Body of pancreas (tissue), 4 donors: Measurements from ENCODE around the gene MYOC.

ENCODE experiments used
- POLR2A ChIP-seq, 3 donors: fragments of 450-650 bp; IDR thresholded peaks; one replicate each; pipeline ENCODE4 v1.6.1; 2016; ENCODE audit warnings: antibody characterized with exemption in 3 of 3, mild to moderate bottlenecking in 2 of 3
- TF ChIP-seq, protein P1 (sequence below), 7 experiments: fragments of 450-650 bp in 4 of 7; fragments of 200-600 bp in 3 of 7; sonication (generic) in 3 of 7; IDR thresholded peaks; one replicate each; pipeline ENCODE4 v1.5.1; 2016 to 2019; ENCODE audit warnings: antibody characterized with exemption in 7 of 7

DNA sequence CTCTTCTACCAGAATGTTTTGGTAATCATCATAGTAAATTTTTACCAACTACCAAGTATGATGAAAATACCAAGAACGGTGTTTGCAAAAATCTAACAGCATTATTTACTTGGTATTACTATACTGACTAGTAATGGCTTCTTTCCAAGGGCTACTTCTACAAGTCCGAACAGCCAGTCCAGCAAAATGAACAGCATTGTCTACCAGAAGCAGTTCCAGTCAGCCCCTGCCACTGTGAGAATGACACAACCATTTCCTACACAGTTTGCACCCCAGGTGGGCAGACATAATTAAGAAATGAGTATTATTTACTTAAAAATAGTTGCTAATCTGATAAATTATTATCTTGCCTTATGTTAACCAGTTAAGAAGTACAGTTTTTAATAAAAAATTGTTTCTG lies 64.3 kb downstream of the MYOC start:
- TF ChIP-seq, protein P1, sequence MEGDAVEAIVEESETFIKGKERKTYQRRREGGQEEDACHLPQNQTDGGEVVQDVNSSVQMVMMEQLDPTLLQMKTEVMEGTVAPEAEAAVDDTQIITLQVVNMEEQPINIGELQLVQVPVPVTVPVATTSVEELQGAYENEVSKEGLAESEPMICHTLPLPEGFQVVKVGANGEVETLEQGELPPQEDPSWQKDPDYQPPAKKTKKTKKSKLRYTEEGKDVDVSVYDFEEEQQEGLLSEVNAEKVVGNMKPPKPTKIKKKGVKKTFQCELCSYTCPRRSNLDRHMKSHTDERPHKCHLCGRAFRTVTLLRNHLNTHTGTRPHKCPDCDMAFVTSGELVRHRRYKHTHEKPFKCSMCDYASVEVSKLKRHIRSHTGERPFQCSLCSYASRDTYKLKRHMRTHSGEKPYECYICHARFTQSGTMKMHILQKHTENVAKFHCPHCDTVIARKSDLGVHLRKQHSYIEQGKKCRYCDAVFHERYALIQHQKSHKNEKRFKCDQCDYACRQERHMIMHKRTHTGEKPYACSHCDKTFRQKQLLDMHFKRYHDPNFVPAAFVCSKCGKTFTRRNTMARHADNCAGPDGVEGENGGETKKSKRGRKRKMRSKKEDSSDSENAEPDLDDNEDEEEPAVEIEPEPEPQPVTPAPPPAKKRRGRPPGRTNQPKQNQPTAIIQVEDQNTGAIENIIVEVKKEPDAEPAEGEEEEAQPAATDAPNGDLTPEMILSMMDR (IDR thresholded peaks at IDR 0.05): no peak
- TF ChIP-seq POLR2A (IDR thresholded peaks at IDR 0.05): no peak
